Measurements from ENCODE around the gene ARHGEF11. TPM values are rescaled to one million over a fixed set of nuclear protein-coding genes. Genes with fewer than 3 reads are reported as not detected.

Gene ARHGEF11
- total RNA-seq, 2 donors from 2014 or later: 35.2 to 43.3 TPM

DNA sequence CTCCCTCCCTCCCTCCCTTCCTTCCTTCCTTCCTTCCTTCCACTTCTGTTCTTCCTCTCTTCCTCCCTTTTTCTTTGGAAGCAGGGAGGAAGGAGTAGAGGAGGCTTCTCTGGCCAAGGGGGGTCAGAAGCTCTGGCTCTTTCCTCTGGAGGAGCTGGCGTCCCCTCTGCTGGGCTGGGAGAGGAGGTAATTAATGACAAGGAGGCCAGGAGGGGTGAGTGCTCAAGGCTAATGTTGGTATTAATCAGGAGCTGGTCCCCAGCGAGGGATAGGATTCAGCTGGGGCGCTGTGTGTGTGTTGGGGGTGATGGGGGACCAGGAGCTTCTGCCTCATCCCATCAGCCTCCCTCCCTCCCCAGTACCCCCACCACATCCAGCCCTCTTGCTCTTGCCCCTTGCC lies 158.2 kb downstream of the ARHGEF11 start:
- no peak overlapping the region for H3K4me3 ChIP-seq
- no peak overlapping the region for H3K9ac ChIP-seq (ENCODE audit: low read depth in 2 of 2, low read length in 2 of 2)
- DNase-seq: no peak
- no peaks in the 10 kb centered on the region for H3K36me3 ChIP-seq
- H3K4me1 ChIP-seq: no peaks in the 10 kb centered on the region
- peaks cover 5% of the 10 kb centered on the region for H3K27me3 ChIP-seq
- TF ChIP-seq, protein P1, sequence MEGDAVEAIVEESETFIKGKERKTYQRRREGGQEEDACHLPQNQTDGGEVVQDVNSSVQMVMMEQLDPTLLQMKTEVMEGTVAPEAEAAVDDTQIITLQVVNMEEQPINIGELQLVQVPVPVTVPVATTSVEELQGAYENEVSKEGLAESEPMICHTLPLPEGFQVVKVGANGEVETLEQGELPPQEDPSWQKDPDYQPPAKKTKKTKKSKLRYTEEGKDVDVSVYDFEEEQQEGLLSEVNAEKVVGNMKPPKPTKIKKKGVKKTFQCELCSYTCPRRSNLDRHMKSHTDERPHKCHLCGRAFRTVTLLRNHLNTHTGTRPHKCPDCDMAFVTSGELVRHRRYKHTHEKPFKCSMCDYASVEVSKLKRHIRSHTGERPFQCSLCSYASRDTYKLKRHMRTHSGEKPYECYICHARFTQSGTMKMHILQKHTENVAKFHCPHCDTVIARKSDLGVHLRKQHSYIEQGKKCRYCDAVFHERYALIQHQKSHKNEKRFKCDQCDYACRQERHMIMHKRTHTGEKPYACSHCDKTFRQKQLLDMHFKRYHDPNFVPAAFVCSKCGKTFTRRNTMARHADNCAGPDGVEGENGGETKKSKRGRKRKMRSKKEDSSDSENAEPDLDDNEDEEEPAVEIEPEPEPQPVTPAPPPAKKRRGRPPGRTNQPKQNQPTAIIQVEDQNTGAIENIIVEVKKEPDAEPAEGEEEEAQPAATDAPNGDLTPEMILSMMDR (IDR thresholded peaks at IDR 0.05): no peak
- H3K27ac ChIP-seq: no peak overlapping the region
- intact Hi-C loops (cut with DNase I): loop anchor here (10.0 kb wide), 1 partner anchor 203 kb away; no protein-coding TSS in a partner anchor
- no peaks in the 10 kb centered on the region for H3K9me3 ChIP-seq

DNA sequence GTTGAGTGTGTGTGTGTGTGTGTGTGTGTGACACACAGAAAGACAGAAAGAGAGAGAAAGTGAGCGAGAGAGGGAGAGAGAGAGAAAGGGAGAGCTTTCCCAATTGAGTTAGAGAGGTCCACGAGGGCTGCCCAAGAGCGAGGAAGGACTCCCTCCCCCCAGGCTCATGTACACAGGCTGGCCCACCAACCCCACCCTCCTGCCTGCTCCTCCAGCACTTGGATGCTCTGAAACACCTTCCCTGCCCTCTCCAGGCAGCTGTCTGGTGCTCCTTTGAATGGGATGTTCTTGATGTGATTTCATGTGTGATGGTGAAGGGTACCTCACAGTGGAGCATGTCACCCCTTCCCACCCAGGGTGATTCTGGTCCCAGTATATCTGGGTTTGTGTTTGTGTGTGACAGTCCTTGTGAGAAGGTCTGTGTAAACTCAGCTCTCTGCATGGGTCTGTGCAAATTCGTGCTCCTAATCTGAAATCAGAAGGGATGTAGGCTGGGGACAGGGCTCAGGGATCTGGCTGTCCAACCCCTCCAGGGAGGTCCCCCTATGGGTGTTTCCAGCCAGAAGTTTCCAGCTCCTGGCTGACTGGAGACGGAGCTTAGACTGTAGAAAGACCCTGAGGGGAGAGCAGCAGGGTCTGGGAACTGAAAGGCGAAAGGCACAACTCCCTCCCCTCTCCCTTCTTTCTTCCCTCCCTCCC lies 158.8 kb downstream of the ARHGEF11 start:
- H3K9ac ChIP-seq (ENCODE audit: low read depth in 2 of 2, low read length in 2 of 2): no peak overlapping the region
- H3K9me3 ChIP-seq: no peaks in the 10 kb centered on the region
- DNase-seq: no peak
- H3K4me3 ChIP-seq: no peak overlapping the region
- TF ChIP-seq, protein P1 (IDR thresholded peaks at IDR 0.05): no peak
- H3K27ac ChIP-seq: no peak overlapping the region
- intact Hi-C loops (cut with DNase I): loop anchor here (10.0 kb wide), 1 partner anchor 202 kb away; no protein-coding TSS in a partner anchor
- H3K36me3 ChIP-seq: no peaks in the 10 kb centered on the region
- H3K27me3 ChIP-seq: peaks cover 2% of the 10 kb centered on the region
- H3K4me1 ChIP-seq: no peaks in the 10 kb centered on the region

DNA sequence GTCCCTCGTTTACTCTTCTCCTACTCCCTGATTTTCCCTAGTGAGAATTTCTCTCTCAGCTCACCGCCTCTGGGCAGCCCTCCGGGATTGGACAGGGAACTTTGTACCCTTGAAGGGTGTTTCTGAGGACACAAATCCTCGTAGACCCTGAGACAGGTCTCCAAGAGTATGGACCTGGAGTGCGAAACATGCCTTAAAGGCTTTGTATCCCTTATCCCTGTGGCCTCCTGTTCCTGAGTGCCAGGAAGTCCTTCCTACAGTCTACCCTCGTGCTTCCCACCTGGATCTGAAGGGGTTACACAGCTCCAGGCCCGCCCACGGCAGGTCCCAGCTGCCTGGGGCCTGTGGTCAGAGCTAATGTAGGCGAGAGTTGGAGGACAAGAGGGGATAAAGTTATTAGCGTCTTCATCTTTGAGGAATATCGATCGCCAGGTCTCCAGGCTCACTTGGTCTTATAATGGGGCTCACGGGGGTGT lies 159.6 kb downstream of the ARHGEF11 start:
- intact Hi-C loops (cut with DNase I): loop anchor here (10.0 kb wide), 1 partner anchor 201 kb away; no protein-coding TSS in a partner anchor

DNA sequence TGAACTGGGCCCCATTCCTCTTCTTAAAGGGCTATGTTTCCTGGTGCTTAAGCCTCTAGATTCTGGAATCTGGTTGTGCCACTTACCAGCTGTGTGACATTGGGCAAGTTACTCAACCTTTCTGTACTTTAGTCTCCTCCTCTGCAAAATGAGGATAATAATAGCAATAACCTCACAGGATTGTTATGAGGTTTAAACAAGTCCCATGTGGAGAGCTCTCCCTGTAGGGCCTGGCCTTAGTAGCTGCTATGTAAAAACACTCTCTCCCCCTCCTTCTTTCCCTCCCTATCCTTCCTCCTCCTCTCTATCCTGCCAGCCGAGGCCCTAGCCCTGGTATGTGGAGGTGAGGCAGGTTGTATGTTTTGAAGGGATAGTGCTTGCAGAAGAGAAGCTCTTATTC lies 160.2 kb downstream of the ARHGEF11 start:
- no peak overlapping the region for H3K4me3 ChIP-seq
- H3K36me3 ChIP-seq: no peaks in the 10 kb centered on the region
- H3K9me3 ChIP-seq: no peaks in the 10 kb centered on the region
- H3K4me1 ChIP-seq: no peaks in the 10 kb centered on the region
- TF ChIP-seq, protein P1 (IDR thresholded peaks at IDR 0.05): no peak
- intact Hi-C loops (cut with DNase I): loop anchor here (10.0 kb wide), 1 partner anchor 201 kb away; no protein-coding TSS in a partner anchor
- DNase-seq: no peak
- H3K27me3 ChIP-seq: no peaks in the 10 kb centered on the region
- H3K27ac ChIP-seq: no peak overlapping the region
- no peak overlapping the region for H3K9ac ChIP-seq (ENCODE audit: low read depth in 2 of 2, low read length in 2 of 2)

More for the DNA sequence above, 159.6 kb downstream of the ARHGEF11 start:
- H3K9ac ChIP-seq (ENCODE audit: low read depth in 2 of 2, low read length in 2 of 2): no peak overlapping the region
- H3K27me3 ChIP-seq: no peaks in the 10 kb centered on the region
- TF ChIP-seq, protein P1 (IDR thresholded peaks at IDR 0.05): no peak
- no peak overlapping the region for H3K4me3 ChIP-seq
- no peak overlapping the region for H3K27ac ChIP-seq
- H3K9me3 ChIP-seq: no peaks in the 10 kb centered on the region
- no peaks in the 10 kb centered on the region for H3K36me3 ChIP-seq
- DNase-seq: no peak
- no peaks in the 10 kb centered on the region for H3K4me1 ChIP-seq

Small RNAs within 50 kb of the gene (microRNA-seq; reads per million reads assigned to microRNA genes)
- gene MIR765: 1.7 reads per million

Other genes starting within 250 kb of the ARHGEF11 start
- gene SH2D2A, start 228.9 kb downstream of the ARHGEF11 start, total RNA-seq: 1 to 10 TPM; 1.9 to 3.1 TPM
- gene INSRR, start 186.6 kb downstream of the ARHGEF11 start, total RNA-seq: not detected
- 1 to 10 TPM in 1 of 2 donors, under 1 TPM in 1; 0.56 to 1.1 TPM for gene NTRK1, start 184.9 kb downstream of the ARHGEF11 start, total RNA-seq
- 1 to 10 TPM; 2.5 to 3.5 TPM for gene PEAR1, start 152.0 kb downstream of the ARHGEF11 start, total RNA-seq
- not detected for gene LRRC71, start 125.1 kb downstream of the ARHGEF11 start, total RNA-seq
- gene ETV3L, start 54.1 kb upstream of the ARHGEF11 start, total RNA-seq: not detected
- 10 to 100 TPM; 20.7 to 38.7 TPM for gene ETV3, start 92.7 kb upstream of the ARHGEF11 start, total RNA-seq

Data from colonic mucosa (tissue), 4 donors.